HepG2 (cell line): ENCODE measurements around the gene PLEKHN1. TPM values are rescaled to one million over a fixed set of nuclear protein-coding genes. Genes with fewer than 3 reads are reported as not detected.

Source experiments
- ATAC-seq: fragments of 200-7000 bp; cut with Tn5 transposase; 3 replicates; pipeline ENCODE4 v1.9.1; 2020; ENCODE audit warnings: mild to moderate bottlenecking, moderate library complexity
- BruUV-seq: library from RNA; stranded (reverse); fragments of 400-500 nt; replicated peaks from 2 replicates; lab custom pipeline; 2021; lab: Mats Ljungman, UMichigan
- CTCF ChIA-PET: fragments of 300-600 bp; formaldehyde crosslinking; extraction: SDS; loops from one replicate; lab custom pipeline; 2021; ENCODE audit warnings: low total read pairs, inconsistent platforms, low intra/inter-chr PET ratio; lab: Yijun Ruan, JAX
- POLR2A ChIA-PET: fragments of 350-600 bp; sonication (Branson Sonifier 250); formaldehyde crosslinking; loops from one replicate; lab custom pipeline; 2020; ENCODE audit warnings: antibody characterized with exemption, inconsistent platforms; lab: Yijun Ruan, JAX
- DNase-seq: peaks from one replicate; pipeline ENCODE4 v3.0.0-alpha.2; 2015; ENCODE audit warnings: low spot score
- FAIRE-seq: peaks from 3 replicates; lab custom pipeline; 2011; peaks lifted over from hg19 to GRCh38; lab: Jason Lieb, UNC
- H2AFZ ChIP-seq: one replicate; pipeline ENCODE4 v1.6.1; 2011; ENCODE audit warnings: low read length, inconsistent platforms
- H3K27ac ChIP-seq: fragments of 300-600 bp; 3 replicates; pipeline ENCODE4 v1.8.0; 2011; ENCODE audit warnings: mixed run types, mild to moderate bottlenecking, mixed read lengths, low read length, inconsistent platforms; ENCODE audit not compliant: insufficient read depth; ENCODE audit errors: extremely low read length
- H3K27me3 ChIP-seq, 2 experiments: fragments of 200-600 bp in 1 of 2; 2 replicates in 1 of 2; 3 replicates in 1 of 2; pipeline versions ENCODE4 v1.6.0 to v1.8.0; 2011; ENCODE audit warnings: low read length in 2 of 2, mild to moderate bottlenecking in 2 of 2, moderate library complexity in 2 of 2, inconsistent platforms in 1 of 2; ENCODE audit not compliant: insufficient read depth in 2 of 2, control insufficient read depth in 1 of 2
- H3K36me3 ChIP-seq, 2 experiments: fragments of 200-600 bp in 1 of 2; replicated peaks in 1 of 2; 2 replicates in 1 of 2; 3 replicates in 1 of 2; pipeline versions ENCODE4 v1.5.1 to v1.8.0; 2011; ENCODE audit warnings: low read length in 2 of 2, inconsistent platforms in 1 of 2; ENCODE audit not compliant: insufficient read depth in 2 of 2, control insufficient read depth in 1 of 2
- H3K4me1 ChIP-seq: 2 replicates; pipeline ENCODE4 v1.5.1; 2012; ENCODE audit warnings: low read length, inconsistent platforms; ENCODE audit not compliant: insufficient read depth
- H3K4me2 ChIP-seq: 2 replicates; pipeline ENCODE4 v1.6.0; 2011; ENCODE audit warnings: low read depth, low read length, inconsistent platforms
- H3K4me3 ChIP-seq, 3 experiments: fragments of 200-600 bp in 1 of 3; sonication (generic), shearing (Covaris generic) in 1 of 3; replicated peaks in 1 of 3; 2 replicates each; pipeline ENCODE4 v1.5.1; 2011 to 2016; ENCODE audit warnings: low read length in 3 of 3, inconsistent platforms in 2 of 3, low read depth in 2 of 3, mild to moderate bottlenecking in 2 of 3, control low read depth in 1 of 3, mixed read lengths in 1 of 3; ENCODE audit not compliant: insufficient read depth in 1 of 3
- H3K79me2 ChIP-seq: one replicate; pipeline ENCODE4 v1.6.1; 2011; ENCODE audit warnings: low read length, inconsistent platforms; ENCODE audit not compliant: insufficient read depth
- H3K9ac ChIP-seq: 2 replicates; pipeline ENCODE4 v1.6.0; 2011; ENCODE audit warnings: mild to moderate bottlenecking, low read depth, low read length, inconsistent platforms; ENCODE audit not compliant: insufficient read depth
- H3K9me3 ChIP-seq: 2 replicates; pipeline ENCODE4 v1.5.1; 2012; ENCODE audit warnings: mild to moderate bottlenecking, low read length
- H4K20me1 ChIP-seq: 2 replicates; pipeline ENCODE4 v1.6.0; 2011; ENCODE audit warnings: inconsistent platforms, mild to moderate bottlenecking, low read length, moderate library complexity; ENCODE audit not compliant: insufficient read depth
- BRD4 ChIP-seq: sonication (generic); formaldehyde crosslinking; IDR thresholded peaks from 2 replicates; pipeline ENCODE4 v1.4.0; 2020; ENCODE audit warnings: missing genetic modification reagents
- DPF2 ChIP-seq: sonication (generic); formaldehyde crosslinking; IDR thresholded peaks from 2 replicates; pipeline ENCODE4 v1.4.0; 2020; ENCODE audit warnings: mild to moderate bottlenecking, low read depth, missing genetic modification reagents, borderline replicate concordance
- EED ChIP-seq: sonication (generic); formaldehyde crosslinking; IDR thresholded peaks from 2 replicates; pipeline ENCODE4 v1.5.0; 2020; ENCODE audit warnings: mild to moderate bottlenecking, missing genetic modification reagents
- EHMT2 ChIP-seq: fragments of 200-600 bp; sonication (generic); IDR thresholded peaks from 2 replicates; pipeline ENCODE4 v1.7.0; 2017; ENCODE audit warnings: antibody characterized with exemption, low read depth, low read length, borderline replicate concordance
- GATAD2A ChIP-seq: IDR thresholded peaks from 2 replicates; pipeline ENCODE4 v1.6.1; 2016
- GFI1 ChIP-seq: sonication (generic); formaldehyde crosslinking; IDR thresholded peaks from 2 replicates; pipeline ENCODE4 v1.5.0; 2020; ENCODE audit warnings: missing genetic modification reagents, mild to moderate bottlenecking, borderline replicate concordance
- HDAC1 ChIP-seq: sonication (generic); formaldehyde crosslinking; IDR thresholded peaks from 2 replicates; pipeline ENCODE4 v1.5.1; 2020; ENCODE audit warnings: mild to moderate bottlenecking, missing genetic modification reagents
- HIC2 ChIP-seq: sonication (generic); formaldehyde crosslinking; IDR thresholded peaks from 2 replicates; pipeline ENCODE4 v1.9.0; 2022; ENCODE audit warnings: low read depth, missing genetic modification reagents
- KDM2A ChIP-seq: sonication (generic); formaldehyde crosslinking; IDR thresholded peaks from 2 replicates; pipeline ENCODE4 v1.4.0; 2020; ENCODE audit warnings: low read depth, missing genetic modification reagents, borderline replicate concordance
- MAFF ChIP-seq: IDR thresholded peaks from 2 replicates; pipeline ENCODE4 v1.6.1; 2011; ENCODE audit warnings: low read depth, low read length, improper control_type of control experiment
- MEIS1 ChIP-seq: sonication (generic); formaldehyde crosslinking; IDR thresholded peaks from 2 replicates; pipeline ENCODE4 v1.9.0; 2021; ENCODE audit warnings: mild to moderate bottlenecking, missing genetic modification reagents, moderate library complexity, borderline replicate concordance
- MXD1 ChIP-seq: sonication (generic); formaldehyde crosslinking; IDR thresholded peaks from 2 replicates; pipeline ENCODE4 v1.4.0; 2020; ENCODE audit warnings: mild to moderate bottlenecking, missing genetic modification reagents
- ZNF280D ChIP-seq: sonication (generic); formaldehyde crosslinking; IDR thresholded peaks from 2 replicates; pipeline ENCODE4 v1.5.1; 2020; ENCODE audit warnings: mild to moderate bottlenecking, missing genetic modification reagents
- ZNF574 ChIP-seq: sonication (generic); formaldehyde crosslinking; IDR thresholded peaks from 2 replicates; pipeline ENCODE4 v1.4.0; 2020; ENCODE audit warnings: missing genetic modification reagents
- WGBS: methylation state at CpG from one replicate; pipeline ENCODE4 v1.1.6; 2017; ENCODE audit warnings: low lambda C conversion rate; 5-methylcytosine and 5-hydroxymethylcytosine counted together
- in situ Hi-C: cut with HindIII; loops from 2 replicates; pipeline ENCODE4 v1.10.0; 2017; ENCODE audit warnings: low pct_unique_long_range_greater_than_20kb; ENCODE audit not compliant: extremely low pct_ligation_motif_present
- intact Hi-C: fragments of 100-400 bp; cut with micrococcal nuclease; formaldehyde crosslinking; loops from one replicate; pipeline ENCODE4 v1.10.0; 2022; ENCODE audit not compliant: unreplicated experiment
- polyA plus RNA-seq, 8 experiments: library from polyadenylated mRNA; depleted of rRNA in 3 of 8; stranded (reverse) in 7 of 8; unstranded in 1 of 8; fragments of >200 nt; fragmentation: Illumina TruSeq in 4 of 8; extraction: Trizol in 4 of 8; gene quantifications; 2 replicates each; pipeline versions ENCODE4 v1.2.1 to v1.2.3, GENCODE V29; 2011 to 2016; ENCODE audit warnings: low read depth in 4 of 8, missing spikeins in 1 of 8, mixed read lengths in 1 of 8; ENCODE audit not compliant: insufficient read depth in 1 of 8
- total RNA-seq, 5 experiments: library from RNA; depleted of rRNA; stranded (reverse); fragments of >200 nt; fragmentation: Illumina TruSeq; extraction: Trizol; gene quantifications; 2 replicates each; pipeline ENCODE4 v1.2.3, GENCODE V29; 2016; ENCODE audit warnings: low read depth in 1 of 5

Gene PLEKHN1
- total and polyA plus RNA-seq, 2 of the 13 experiments (the other 11 are each of a cell fraction or from before 2014, with no cell fraction given), result 0.42 to 0.58 TPM

GRCh38 chr1:921011-921837, 45.1 kb upstream of the PLEKHN1 start:
- no peak overlapping the region for H3K4me2 ChIP-seq
- BruUV-seq, result no TSS peak
- peaks cover 40% of the 10 kb centered on the region for H3K4me1 ChIP-seq
- 46% methylated on average over 17 of the region's 38 CpGs for WGBS
- H3K27ac ChIP-seq, result no peak overlapping the region
- intact Hi-C loops (no loop called here), in situ Hi-C loops (no loop called here)
- no peak overlapping the region; a peak in 1 of 6 replicates for H3K4me3 ChIP-seq
- peaks cover 44 to 87% of the 10 kb centered on the region in 2 experiments for H3K27me3 ChIP-seq
- no peak overlapping the region for H2AFZ ChIP-seq
- H3K9me3 ChIP-seq, result no peaks in the 10 kb centered on the region
- ChIA-PET POLR2A (no interaction called here), CTCF (interaction anchor here (1.1 kb wide), 1 partner anchor 8 kb away, joined by 3 read pairs; no protein-coding TSS in a partner anchor)
- H3K36me3 ChIP-seq, result no peaks in the 10 kb centered on the region
- ATAC-seq, result peak; percentile 69
- H4K20me1 ChIP-seq, result peaks cover 9% of the 10 kb centered on the region; the same call in 1 of the 2 replicates
- no peak overlapping the region for H3K9ac ChIP-seq
- H3K79me2 ChIP-seq, result no peaks in the 10 kb centered on the region
- no peak for FAIRE-seq
- peak; percentile 60 for DNase-seq
- no peak for TF ChIP-seq BRD4 (CRISPR knock-in tag)
- TF ChIP-seq MEIS1 (CRISPR knock-in tag), result 0 out of 2 replicates have a peak, but pooled peaks have one; percentile 52
- no peak for TF ChIP-seq HIC2 (CRISPR knock-in tag)
- no peak for TF ChIP-seq EHMT2
- no peak for TF ChIP-seq EED (CRISPR knock-in tag)
- TF ChIP-seq HDAC1 (CRISPR knock-in tag), result no peak
- no peak for TF ChIP-seq MXD1 (CRISPR knock-in tag)
- TF ChIP-seq ZNF280D (CRISPR knock-in tag), result no peak
- TF ChIP-seq KDM2A, result peak; percentile 86; the same call in 1 of the 2 replicates
- peak; percentile 20; the same call in 1 of the 2 replicates for TF ChIP-seq ZNF574 (CRISPR knock-in tag)
- no peak for TF ChIP-seq DPF2 (CRISPR knock-in tag)
- no peak for TF ChIP-seq MAFF
- TF ChIP-seq GATAD2A (CRISPR knock-in tag), result 0 out of 2 replicates have a peak, but pooled peaks have one; percentile 30
- TF ChIP-seq GFI1 (CRISPR knock-in tag), result no peak
